Endothelial cell of umbilical vein (primary cell): Measurements from ENCODE around the gene SLF1. TPM values are rescaled to one million over a fixed set of nuclear protein-coding genes. Genes with fewer than 3 reads are reported as not detected.

Experiments used
- BruUV-seq: library from RNA; stranded (reverse); fragments of 400-500 nt; replicated peaks from 2 replicates; lab custom pipeline; 2021; lab: Mats Ljungman, UMichigan
- CTCF ChIA-PET: fragments of 300-600, 350-600 bp; sonication (Branson Sonifier 250); formaldehyde crosslinking; loops from one replicate; lab custom pipeline; 2021; ENCODE audit warnings: antibody characterized with exemption, inconsistent platforms; lab: Charles Lee
- POLR2A ChIA-PET: fragments of 300-600, 350-600 bp; sonication (Branson Sonifier 250); formaldehyde crosslinking; loops from one replicate; lab custom pipeline; 2021; ENCODE audit warnings: antibody characterized with exemption, inconsistent platforms; lab: Charles Lee
- DNase-seq: peaks from one replicate; pipeline ENCODE4 v3.0.0-alpha.2; 2011; ENCODE audit warnings: low read depth, low spot score
- FAIRE-seq: peaks from 2 replicates; lab custom pipeline; 2011; peaks lifted over from hg19 to GRCh38; lab: Jason Lieb, UNC
- H2AFZ ChIP-seq: 2 replicates; pipeline ENCODE4 v1.6.0; 2012; ENCODE audit warnings: low read depth, low read length, control low read depth, inconsistent platforms
- H3K27ac ChIP-seq: 2 replicates; pipeline ENCODE4 v1.5.1; 2011; ENCODE audit warnings: low read depth, mild to moderate bottlenecking, control low read depth, low read length, moderate library complexity; ENCODE audit not compliant: insufficient read depth
- H3K27me3 ChIP-seq, 2 experiments: 2 replicates each; pipeline versions ENCODE4 v1.6.0 to v1.6.1; 2011; ENCODE audit warnings: low read length in 2 of 2, mixed read lengths in 1 of 2; ENCODE audit not compliant: control insufficient read depth in 2 of 2, insufficient read depth in 2 of 2
- H3K36me3 ChIP-seq, 2 experiments: 2 replicates in 1 of 2; 3 replicates in 1 of 2; pipeline ENCODE4 v1.5.1; 2011; ENCODE audit warnings: low read length in 2 of 2, mild to moderate bottlenecking in 1 of 2, moderate library complexity in 1 of 2; ENCODE audit not compliant: control insufficient read depth in 2 of 2, insufficient read depth in 2 of 2; ENCODE audit errors: extremely low read depth in 1 of 2
- H3K4me1 ChIP-seq: 3 replicates; pipeline ENCODE4 v1.5.1; 2011; ENCODE audit warnings: mild to moderate bottlenecking, low read length; ENCODE audit not compliant: control insufficient read depth, insufficient read depth; ENCODE audit errors: extremely low read depth
- H3K4me2 ChIP-seq: 2 replicates; pipeline ENCODE4 v1.6.1; 2011; ENCODE audit warnings: low read length, control low read depth, mixed read lengths; ENCODE audit not compliant: insufficient read depth
- H3K4me3 ChIP-seq, 3 experiments: fragments of 200-600 bp in 1 of 3; sonication (generic), shearing (Covaris generic) in 1 of 3; replicated peaks in 1 of 3; 2 replicates each; pipeline ENCODE4 v1.5.1; 2011 to 2016; ENCODE audit warnings: control low read depth in 3 of 3, low read length in 3 of 3, mild to moderate bottlenecking in 2 of 3, inconsistent platforms in 1 of 3, low read depth in 1 of 3, moderate library complexity in 1 of 3; ENCODE audit not compliant: insufficient read depth in 1 of 3
- H3K79me2 ChIP-seq: 2 replicates; pipeline ENCODE4 v1.6.0; 2012; ENCODE audit warnings: low read length, inconsistent platforms; ENCODE audit not compliant: control insufficient read depth, insufficient read depth
- H3K9ac ChIP-seq: replicated peaks from 2 replicates; pipeline ENCODE3; 2011; ENCODE audit warnings: low read length, control low read depth; ENCODE audit not compliant: insufficient read depth; ENCODE audit errors: extremely low read depth
- H3K9me1 ChIP-seq: replicated peaks from 3 replicates; pipeline ENCODE4 v1.6.0; 2011; ENCODE audit warnings: mild to moderate bottlenecking, low read length; ENCODE audit not compliant: control insufficient read depth, insufficient read depth; ENCODE audit errors: extremely low read depth
- H3K9me3 ChIP-seq: replicated peaks from 2 replicates; pipeline ENCODE4 v1.5.1; 2012; ENCODE audit warnings: low read length, inconsistent platforms; ENCODE audit not compliant: control insufficient read depth, insufficient read depth
- H4K20me1 ChIP-seq: replicated peaks from 2 replicates; pipeline ENCODE3; 2011; ENCODE audit warnings: mild to moderate bottlenecking, low read length; ENCODE audit not compliant: control insufficient read depth, insufficient read depth; ENCODE audit errors: extremely low read depth
- CTCF ChIP-seq, 2 donors: IDR thresholded peaks; 1 replicate in 1 of 2; 2 replicates in 1 of 2; pipeline ENCODE4 v1.5.1; 2011; ENCODE audit warnings: low read length in 2 of 2, mild to moderate bottlenecking in 2 of 2, moderate library complexity in 2 of 2, control low read depth in 1 of 2, inconsistent platforms in 1 of 2, low read depth in 1 of 2; ENCODE audit not compliant: insufficient read depth in 1 of 2; ENCODE audit errors: extremely low read depth in 1 of 2
- EZH2 ChIP-seq: IDR thresholded peaks from 2 replicates; pipeline ENCODE4 v1.6.1; 2012; ENCODE audit warnings: borderline replicate concordance, low read depth, mild to moderate bottlenecking, moderate library complexity, low read length, inconsistent platforms; ENCODE audit not compliant: severe bottlenecking
- FOS ChIP-seq: IDR thresholded peaks from 2 replicates; pipeline ENCODE4 v1.6.1; 2011; ENCODE audit warnings: mild to moderate bottlenecking, low read length, moderate library complexity, borderline replicate concordance; ENCODE audit not compliant: insufficient read depth
- GATA2 ChIP-seq: IDR thresholded peaks from 2 replicates; pipeline ENCODE4 v1.7.0; 2011; ENCODE audit warnings: low read depth, mild to moderate bottlenecking, moderate library complexity, mixed read lengths, low read length; ENCODE audit not compliant: insufficient read length, insufficient read depth
- JUN ChIP-seq: IDR thresholded peaks from 2 replicates; pipeline ENCODE4 v1.6.1; 2011; ENCODE audit warnings: borderline replicate concordance, low read depth; ENCODE audit not compliant: insufficient read length, insufficient read depth
- MYC ChIP-seq: IDR thresholded peaks from one replicate; pipeline ENCODE4 v1.6.1; 2011; ENCODE audit warnings: mild to moderate bottlenecking, low read depth, low read length
- POLR2A ChIP-seq: IDR thresholded peaks from 2 replicates; pipeline ENCODE4 v1.6.1; 2012; ENCODE audit warnings: low read depth, mild to moderate bottlenecking, control low read depth, low read length
- POLR2AphosphoS5 ChIP-seq: IDR thresholded peaks from 2 replicates; pipeline ENCODE4 v1.6.1; 2012; ENCODE audit warnings: low read depth, mild to moderate bottlenecking, control low read depth, low read length, moderate library complexity; ENCODE audit not compliant: insufficient read depth
- dilution Hi-C: fragments of 300-500 bp; cut with MboI; formaldehyde crosslinking; loops from one replicate; pipeline ENCODE4 v1.15.0; 2019; ENCODE audit warnings: low sequenced_read_pairs; ENCODE audit not compliant: extremely low pct_ligation_motif_present
- intact Hi-C: fragments of 100-400 bp; cut with micrococcal nuclease; formaldehyde crosslinking; loops from one replicate; pipeline ENCODE4 v1.10.0; 2022
- polyA plus RNA-seq, 4 experiments: library from polyadenylated mRNA; depleted of rRNA in 3 of 4; stranded (reverse) in 3 of 4; unstranded in 1 of 4; fragments of >200 nt; gene quantifications; 2 replicates each; pipeline versions ENCODE4 v1.2.1 to v1.2.3, GENCODE V29; 2011 to 2012; ENCODE audit warnings: missing spikeins in 1 of 4
- total RNA-seq: library from RNA; stranded (reverse); gene quantifications from 2 replicates; pipeline ENCODE4 v1.2.3, GENCODE V29; 2021
- TF ChIP-seq, protein P1 (sequence below): IDR thresholded peaks from 2 replicates; pipeline ENCODE4 v1.6.1; 2011; ENCODE audit not compliant: insufficient read depth, insufficient read length

SLF1 gene
- total and polyA plus RNA-seq, 2 donors (not counting 3 experiments of a cell fraction or from before 2014, with no cell fraction given): 1.4 to 8.5 TPM

DNA sequence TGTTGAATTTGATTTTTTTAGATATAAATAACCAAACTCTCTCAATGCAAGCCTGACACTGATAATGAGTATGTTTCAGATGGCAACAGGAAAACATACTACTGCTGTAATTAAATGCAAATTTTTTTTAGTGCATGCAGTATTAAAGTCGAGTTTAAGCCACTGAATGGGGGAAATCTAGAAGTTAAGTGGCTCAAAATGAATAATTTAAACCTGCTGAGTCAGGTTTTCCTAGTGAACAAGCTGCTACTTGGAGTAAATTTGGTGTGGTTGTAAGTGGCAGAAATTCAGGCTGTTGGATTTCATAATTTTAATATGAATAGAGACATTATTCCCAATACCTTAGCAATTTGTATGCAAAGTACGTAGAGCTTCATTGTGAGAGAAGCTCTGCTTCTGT lies 121.8 kb downstream of the SLF1 start:
- Histone ChIP-seq H3K27ac (no peak overlapping the region), H4K20me1 (no peaks in the 10 kb centered on the region), H3K27me3 (no peaks in the 10 kb centered on the region), H3K4me3 (no peak overlapping the region), H3K36me3 (peaks cover 0 to 3% of the 10 kb centered on the region in 2 experiments), H3K9ac (no peak overlapping the region), H3K79me2 (no peaks in the 10 kb centered on the region), H3K4me1 (no peaks in the 10 kb centered on the region), H3K9me1 (no peaks in the 10 kb centered on the region), H3K4me2 (no peak overlapping the region), H2AFZ (no peak overlapping the region), H3K9me3 (no peaks in the 10 kb centered on the region)
- dilution Hi-C loops: no loop called here
- FAIRE-seq (no peak), DNase-seq (no peak)
- no TSS peak for BruUV-seq
- TF ChIP-seq JUN (no peak), POLR2A (no peak), CTCF (IDR thresholded peaks at IDR 0.05; ENCODE audit: extremely low read depth in 1 of 2, insufficient read depth in 1 of 2, low read depth in 1 of 2, low read length in 2 of 2) (no peak), GATA2 (no peak)
- ChIA-PET POLR2A (no interaction called here), CTCF (interaction anchor here (1.3 to 1.4 kb wide), 2 partner anchors 18 to 215 kb away, joined by 3 to 5 read pairs; no protein-coding TSS in a partner anchor)
- intact Hi-C loops: no loop called here

DNA sequence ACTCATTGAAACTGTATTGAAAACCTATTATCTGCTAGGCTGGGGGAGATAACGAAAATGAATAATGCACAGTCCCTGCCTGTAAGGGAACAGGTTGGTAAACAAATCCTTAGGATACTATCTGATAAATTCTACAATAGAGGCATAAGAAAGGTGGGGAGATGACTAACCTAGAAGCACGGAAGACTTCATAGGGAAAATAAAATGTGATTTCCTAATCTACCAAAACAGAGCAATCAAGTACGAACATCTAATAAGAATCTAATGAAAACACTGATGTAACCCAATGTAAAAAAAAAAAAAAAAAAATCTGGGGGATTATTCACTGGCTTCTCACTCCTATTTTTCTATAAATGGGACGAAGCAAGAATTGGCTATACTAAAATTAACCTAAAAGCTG lies 124.4 kb downstream of the SLF1 start:
- DNase-seq (no peak), FAIRE-seq (no peak)
- Histone ChIP-seq H3K9me3 (no peaks in the 10 kb centered on the region), H3K79me2 (no peaks in the 10 kb centered on the region), H3K4me2 (no peak overlapping the region), H3K9ac (no peak overlapping the region), H3K27ac (no peak overlapping the region), H2AFZ (no peak overlapping the region), H4K20me1 (no peaks in the 10 kb centered on the region), H3K4me1 (peaks cover 14% of the 10 kb centered on the region), H3K4me3 (no peak overlapping the region), H3K27me3 (no peaks in the 10 kb centered on the region), H3K36me3 (peaks cover 0 to 3% of the 10 kb centered on the region in 2 experiments), H3K9me1 (no peaks in the 10 kb centered on the region)
- intact Hi-C loops (no loop called here), dilution Hi-C loops (no loop called here)
- CTCF ChIA-PET: no interaction called here
- TF ChIP-seq CTCF (IDR thresholded peaks at IDR 0.05; ENCODE audit: extremely low read depth in 1 of 2, insufficient read depth in 1 of 2, low read depth in 1 of 2, low read length in 2 of 2) (no peak), EZH2 (no peak), POLR2A (no peak), MYC (no peak), FOS (no peak), POLR2AphosphoS5 (no peak), GATA2 (no peak), JUN (no peak)
- TF ChIP-seq, protein P1, sequence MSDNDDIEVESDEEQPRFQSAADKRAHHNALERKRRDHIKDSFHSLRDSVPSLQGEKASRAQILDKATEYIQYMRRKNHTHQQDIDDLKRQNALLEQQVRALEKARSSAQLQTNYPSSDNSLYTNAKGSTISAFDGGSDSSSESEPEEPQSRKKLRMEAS: no peak
- BruUV-seq: no TSS peak
- POLR2A ChIA-PET: no interaction called here
